HEK293 (cell line): ENCODE results near the gene SKOR1.

ENCODE experiments used
- CTCF ChIA-PET: fragments of 350-600 bp; formaldehyde crosslinking; extraction: SDS; loops from one replicate; lab custom pipeline; 2021; ENCODE audit warnings: antibody characterized with exemption; lab: Yijun Ruan, JAX
- POLR2A ChIA-PET: fragments of 300-600 bp; formaldehyde crosslinking; extraction: SDS; loops from one replicate; lab custom pipeline; 2020; ENCODE audit warnings: antibody characterized with exemption, inconsistent platforms; lab: Yijun Ruan, JAX
- H3K27ac ChIP-seq: fragments of 200-500 bp; sonication (Bioruptor generic); 2 replicates; pipeline ENCODE4 v1.5.1; 2014; ENCODE audit warnings: low read depth, low read length, control low read depth, inconsistent platforms; ENCODE audit errors: extremely low read depth
- H3K36me3 ChIP-seq, 2 experiments: fragments of 200-500 bp in 1 of 2; sonication (Bioruptor generic) in 1 of 2; 1 replicate in 1 of 2; 2 replicates in 1 of 2; pipeline ENCODE4 v1.5.1; 2014 to 2017; ENCODE audit warnings: inconsistent platforms in 2 of 2, low read length in 2 of 2; ENCODE audit not compliant: control insufficient read depth in 2 of 2, insufficient read depth in 1 of 2
- H3K4me1 ChIP-seq: fragments of 200-500 bp; sonication (Bioruptor generic); 2 replicates; pipeline ENCODE4 v1.5.1; 2014; ENCODE audit warnings: mild to moderate bottlenecking, low read length, inconsistent platforms; ENCODE audit not compliant: control insufficient read depth, insufficient read depth
- H3K4me3 ChIP-seq: 2 replicates; pipeline ENCODE4 v1.5.1; 2011; ENCODE audit warnings: low read depth, mild to moderate bottlenecking, control low read depth, low read length, moderate library complexity
- H3K9me3 ChIP-seq: fragments of 200-500 bp; sonication (Bioruptor generic); 2 replicates; pipeline ENCODE4 v1.5.1; 2014; ENCODE audit warnings: low read depth, low read length, inconsistent platforms; ENCODE audit not compliant: control insufficient read depth, insufficient read depth
- INSM2 ChIP-seq: fragments of 450-650 bp; formaldehyde crosslinking; IDR thresholded peaks from 2 replicates; pipeline ENCODE4 v1.5.1; 2016; ENCODE audit warnings: missing biosample characterization, missing genetic modification characterization
- KLF10 ChIP-seq: fragments of 450-650 bp; IDR thresholded peaks from 2 replicates; pipeline ENCODE4 v1.5.1; 2018; ENCODE audit warnings: missing biosample characterization, mild to moderate bottlenecking, missing genetic modification characterization
- PRDM6 ChIP-seq: fragments of 450-650 bp; formaldehyde crosslinking; IDR thresholded peaks from 2 replicates; pipeline ENCODE4 v1.5.1; 2017; ENCODE audit warnings: missing biosample characterization, missing genetic modification characterization
- YY1 ChIP-seq: fragments of 450-650 bp; formaldehyde crosslinking; IDR thresholded peaks from 2 replicates; pipeline ENCODE4 v1.5.1; 2018; ENCODE audit warnings: missing biosample characterization, missing genetic modification characterization
- ZBTB20 ChIP-seq: fragments of 450-650 bp; formaldehyde crosslinking; IDR thresholded peaks from 2 replicates; pipeline ENCODE4 v1.5.1; 2016; ENCODE audit warnings: missing biosample characterization, missing genetic modification characterization
- ZBTB48 ChIP-seq: fragments of 450-650 bp; formaldehyde crosslinking; IDR thresholded peaks from 2 replicates; pipeline ENCODE4 v1.5.1; 2016; ENCODE audit warnings: missing biosample characterization, missing genetic modification characterization
- ZBTB8A ChIP-seq: fragments of 450-650 bp; formaldehyde crosslinking; IDR thresholded peaks from 2 replicates; pipeline ENCODE4 v1.5.1; 2016; ENCODE audit warnings: missing biosample characterization, missing genetic modification characterization
- ZFP69B ChIP-seq: fragments of 450-650 bp; formaldehyde crosslinking; IDR thresholded peaks from 2 replicates; pipeline ENCODE4 v1.5.1; 2016; ENCODE audit warnings: missing biosample characterization, missing genetic modification characterization
- ZNF138 ChIP-seq: fragments of 450-650 bp; formaldehyde crosslinking; IDR thresholded peaks from 2 replicates; pipeline ENCODE4 v1.5.1; 2016; ENCODE audit warnings: missing biosample characterization, missing genetic modification characterization, borderline replicate concordance
- ZNF174 ChIP-seq: fragments of 450-650 bp; formaldehyde crosslinking; IDR thresholded peaks from 2 replicates; pipeline ENCODE4 v1.5.0; 2017; ENCODE audit warnings: missing biosample characterization, mild to moderate bottlenecking, missing genetic modification characterization
- ZNF175 ChIP-seq: fragments of 450-650 bp; formaldehyde crosslinking; IDR thresholded peaks from 2 replicates; pipeline ENCODE4 v1.5.1; 2016; ENCODE audit warnings: missing biosample characterization, missing genetic modification characterization
- ZNF302 ChIP-seq: fragments of 450-650 bp; formaldehyde crosslinking; IDR thresholded peaks from 2 replicates; pipeline ENCODE4 v1.5.1; 2016; ENCODE audit warnings: missing biosample characterization, missing genetic modification characterization, low read depth
- ZNF335 ChIP-seq: fragments of 450-650 bp; formaldehyde crosslinking; conservative IDR thresholded peaks from 2 replicates; pipeline ENCODE4 v1.5.1; 2016; ENCODE audit warnings: missing biosample characterization, missing genetic modification characterization
- ZNF362 ChIP-seq: fragments of 450-650 bp; formaldehyde crosslinking; IDR thresholded peaks from 2 replicates; pipeline ENCODE4 v1.5.1; 2016; ENCODE audit warnings: missing biosample characterization, missing genetic modification characterization
- ZNF600 ChIP-seq: fragments of 450-650 bp; formaldehyde crosslinking; IDR thresholded peaks from 2 replicates; pipeline ENCODE4 v1.5.1; 2016; ENCODE audit warnings: missing biosample characterization, missing genetic modification characterization
- ZNF623 ChIP-seq: fragments of 450-650 bp; formaldehyde crosslinking; IDR thresholded peaks from 2 replicates; pipeline ENCODE4 v1.5.1; 2016; ENCODE audit warnings: missing biosample characterization, missing genetic modification characterization
- ZNF660 ChIP-seq: fragments of 450-650 bp; IDR thresholded peaks from 2 replicates; pipeline ENCODE4 v1.5.1; 2018; ENCODE audit warnings: missing biosample characterization, mild to moderate bottlenecking, missing genetic modification characterization
- ZNF768 ChIP-seq: fragments of 450-650 bp; formaldehyde crosslinking; IDR thresholded peaks from 2 replicates; pipeline ENCODE4 v1.5.1; 2018; ENCODE audit warnings: missing biosample characterization, mild to moderate bottlenecking, missing genetic modification characterization
- ZNF776 ChIP-seq: fragments of 450-650 bp; formaldehyde crosslinking; IDR thresholded peaks from 2 replicates; pipeline ENCODE4 v1.5.0; 2017; ENCODE audit warnings: missing biosample characterization, missing genetic modification characterization, borderline replicate concordance
- TF ChIP-seq, protein P1 (sequence below): fragments of 450-650 bp; formaldehyde crosslinking; IDR thresholded peaks from 2 replicates; pipeline ENCODE4 v1.5.1; 2016; ENCODE audit warnings: missing biosample characterization, missing genetic modification characterization
- TF ChIP-seq, protein P2 (sequence below): fragments of 450-650 bp; formaldehyde crosslinking; conservative IDR thresholded peaks from 2 replicates; pipeline ENCODE4 v1.5.1; 2016; ENCODE audit warnings: low read depth, missing biosample characterization, missing genetic modification characterization

SKOR1 gene

DNA sequence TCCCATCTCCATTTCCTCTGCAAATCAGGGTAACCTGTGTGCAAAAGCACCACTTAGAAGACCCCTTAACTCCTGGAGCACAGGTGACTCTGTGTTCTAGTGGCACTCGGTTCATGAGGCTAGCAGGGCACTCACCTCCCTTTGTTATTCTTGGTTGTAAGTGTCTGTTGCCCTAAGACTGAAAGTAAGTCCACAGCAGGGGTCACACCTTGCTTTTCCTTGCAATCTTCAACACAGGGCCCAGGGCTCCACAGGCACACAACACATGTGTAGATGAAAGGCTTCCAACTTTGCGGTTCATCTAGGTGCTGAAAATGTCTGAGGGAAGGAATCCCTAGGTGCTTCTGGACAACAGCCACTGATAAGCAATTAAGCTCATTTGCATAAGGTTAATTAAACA, 11.6 kb downstream of the SKOR1 start:
- ChIA-PET CTCF (interaction anchor here (0.6 to 4.3 kb wide), 12 partner anchors 11 to 890 kb away, joined by 3 to 59 read pairs (median 3); no protein-coding TSS in a partner anchor), POLR2A (no interaction called here)
- Histone ChIP-seq H3K4me1 (no peaks in the 10 kb centered on the region; the same call in 1 of the 2 replicates), H3K9me3 (no peaks in the 10 kb centered on the region), H3K4me3 (no peak overlapping the region), H3K27ac (no peak overlapping the region), H3K36me3 (no peaks in the 10 kb centered on the region)
- no peak for TF ChIP-seq YY1 (tag by site-specific recombination)
- no peak for TF ChIP-seq KLF10 (tag by site-specific recombination)
- TF ChIP-seq ZBTB8A (tag by site-specific recombination), result no peak
- TF ChIP-seq ZNF138 (tag by site-specific recombination), result no peak
- TF ChIP-seq ZBTB20, result peak; percentile 77; the same call in 1 of the 2 replicates

DNA sequence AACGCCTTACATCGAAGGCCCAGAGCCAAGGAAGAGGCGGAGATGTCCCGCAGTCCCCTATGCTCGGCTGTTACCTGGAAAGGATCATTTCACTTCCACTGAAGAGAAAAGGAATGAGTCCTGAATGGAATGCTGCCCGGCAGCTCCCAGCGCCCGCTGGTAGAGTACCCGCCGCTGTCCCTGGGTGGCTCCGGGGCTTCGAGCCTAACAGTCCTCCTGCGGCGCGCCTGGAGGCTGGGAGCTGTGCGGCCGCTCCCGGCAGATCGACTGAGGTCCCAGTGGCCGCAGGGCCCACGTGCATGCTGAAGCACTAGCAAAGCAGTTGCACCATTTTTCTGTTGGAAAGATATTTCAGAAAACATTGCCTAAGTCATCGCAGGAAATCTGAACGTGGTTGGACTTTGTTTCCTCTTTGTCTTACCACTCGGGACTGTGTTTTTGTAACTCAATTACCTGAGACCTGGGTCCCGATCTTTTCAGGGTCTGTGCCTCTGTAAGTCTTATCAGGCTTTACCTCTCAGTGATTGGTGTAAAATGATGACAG, 13.6 kb downstream of the SKOR1 start:
- H3K4me3 ChIP-seq, result no peak overlapping the region
- TF ChIP-seq ZNF174 (no peak), ZNF768 (tag by site-specific recombination) (0 out of 2 replicates have a peak, but pooled peaks have one; percentile 13)
- H3K27ac ChIP-seq, result no peak overlapping the region
- H3K36me3 ChIP-seq, result no peaks in the 10 kb centered on the region
- ChIA-PET POLR2A (no interaction called here), CTCF (interaction anchor here (4.3 kb wide), 1 partner anchor 381 kb away, joined by 59 read pairs; no protein-coding TSS in a partner anchor)
- no peaks in the 10 kb centered on the region for H3K9me3 ChIP-seq
- no peaks in the 10 kb centered on the region; the same call in 1 of the 2 replicates for H3K4me1 ChIP-seq

DNA sequence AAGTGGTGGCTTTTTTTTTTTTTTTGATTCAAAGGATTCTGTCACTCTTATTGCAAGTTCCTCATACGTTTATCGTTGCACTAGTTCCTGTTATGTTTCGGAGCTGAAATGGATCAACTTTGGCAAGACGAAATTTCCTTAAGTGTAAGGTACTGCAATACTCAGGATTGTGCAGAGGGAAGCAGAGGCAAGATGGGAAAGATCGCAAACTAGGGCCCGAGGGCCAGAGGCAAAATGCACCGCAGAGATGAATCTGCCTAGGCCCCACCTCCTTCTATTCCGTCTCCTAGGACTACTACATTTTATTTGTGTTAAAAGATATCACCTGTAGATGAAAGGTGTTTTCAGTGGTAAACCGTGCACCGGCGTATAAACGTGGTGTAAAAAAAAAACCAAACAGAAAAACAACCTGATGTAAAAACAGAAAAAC, 14.2 kb downstream of the SKOR1 start:
- Histone ChIP-seq H3K4me1 (no peaks in the 10 kb centered on the region), H3K9me3 (no peaks in the 10 kb centered on the region), H3K4me3 (peak overlapping the region; percentile 35), H3K36me3 (no peaks in the 10 kb centered on the region), H3K27ac (0 out of 2 replicates have a peak overlapping the region, but pooled peaks have one; percentile 91)
- ChIA-PET CTCF (no interaction called here), POLR2A (no interaction called here)
- TF ChIP-seq ZBTB20, result 0 out of 2 replicates have a peak, but pooled peaks have one; percentile 8
- TF ChIP-seq ZNF362 (tag by site-specific recombination), result peak; percentile 68; the same call in 1 of the 2 replicates
- TF ChIP-seq ZNF776, result no peak
- TF ChIP-seq, protein P1, sequence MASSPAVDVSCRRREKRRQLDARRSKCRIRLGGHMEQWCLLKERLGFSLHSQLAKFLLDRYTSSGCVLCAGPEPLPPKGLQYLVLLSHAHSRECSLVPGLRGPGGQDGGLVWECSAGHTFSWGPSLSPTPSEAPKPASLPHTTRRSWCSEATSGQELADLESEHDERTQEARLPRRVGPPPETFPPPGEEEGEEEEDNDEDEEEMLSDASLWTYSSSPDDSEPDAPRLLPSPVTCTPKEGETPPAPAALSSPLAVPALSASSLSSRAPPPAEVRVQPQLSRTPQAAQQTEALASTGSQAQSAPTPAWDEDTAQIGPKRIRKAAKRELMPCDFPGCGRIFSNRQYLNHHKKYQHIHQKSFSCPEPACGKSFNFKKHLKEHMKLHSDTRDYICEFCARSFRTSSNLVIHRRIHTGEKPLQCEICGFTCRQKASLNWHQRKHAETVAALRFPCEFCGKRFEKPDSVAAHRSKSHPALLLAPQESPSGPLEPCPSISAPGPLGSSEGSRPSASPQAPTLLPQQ (tag by site-specific recombination), result peak; percentile 86; the same call in 1 of the 2 replicates
- peak; percentile 87 for TF ChIP-seq ZNF335 (tag by site-specific recombination)
- TF ChIP-seq, protein P2, sequence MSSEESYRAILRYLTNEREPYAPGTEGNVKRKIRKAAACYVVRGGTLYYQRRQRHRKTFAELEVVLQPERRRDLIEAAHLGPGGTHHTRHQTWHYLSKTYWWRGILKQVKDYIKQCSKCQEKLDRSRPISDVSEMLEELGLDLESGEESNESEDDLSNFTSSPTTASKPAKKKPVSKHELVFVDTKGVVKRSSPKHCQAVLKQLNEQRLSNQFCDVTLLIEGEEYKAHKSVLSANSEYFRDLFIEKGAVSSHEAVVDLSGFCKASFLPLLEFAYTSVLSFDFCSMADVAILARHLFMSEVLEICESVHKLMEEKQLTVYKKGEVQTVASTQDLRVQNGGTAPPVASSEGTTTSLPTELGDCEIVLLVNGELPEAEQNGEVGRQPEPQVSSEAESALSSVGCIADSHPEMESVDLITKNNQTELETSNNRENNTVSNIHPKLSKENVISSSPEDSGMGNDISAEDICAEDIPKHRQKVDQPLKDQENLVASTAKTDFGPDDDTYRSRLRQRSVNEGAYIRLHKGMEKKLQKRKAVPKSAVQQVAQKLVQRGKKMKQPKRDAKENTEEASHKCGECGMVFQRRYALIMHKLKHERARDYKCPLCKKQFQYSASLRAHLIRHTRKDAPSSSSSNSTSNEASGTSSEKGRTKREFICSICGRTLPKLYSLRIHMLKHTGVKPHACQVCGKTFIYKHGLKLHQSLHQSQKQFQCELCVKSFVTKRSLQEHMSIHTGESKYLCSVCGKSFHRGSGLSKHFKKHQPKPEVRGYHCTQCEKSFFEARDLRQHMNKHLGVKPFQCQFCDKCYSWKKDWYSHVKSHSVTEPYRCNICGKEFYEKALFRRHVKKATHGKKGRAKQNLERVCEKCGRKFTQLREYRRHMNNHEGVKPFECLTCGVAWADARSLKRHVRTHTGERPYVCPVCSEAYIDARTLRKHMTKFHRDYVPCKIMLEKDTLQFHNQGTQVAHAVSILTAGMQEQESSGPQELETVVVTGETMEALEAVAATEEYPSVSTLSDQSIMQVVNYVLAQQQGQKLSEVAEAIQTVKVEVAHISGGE (tag by site-specific recombination), result peak; percentile 11; the same call in 1 of the 2 replicates
- peak; percentile 84; the same call in 1 of the 2 replicates for TF ChIP-seq ZNF660 (tag by site-specific recombination)
- TF ChIP-seq ZBTB48 (tag by site-specific recombination), result peak; percentile 69
- TF ChIP-seq ZNF623 (tag by site-specific recombination), result no peak
- TF ChIP-seq YY1 (tag by site-specific recombination), result no peak; the same call in 1 of the 2 replicates
- no peak for TF ChIP-seq ZNF302 (tag by site-specific recombination)
- TF ChIP-seq INSM2 (tag by site-specific recombination), result 0 out of 2 replicates have a peak, but pooled peaks have one; percentile 42
- TF ChIP-seq PRDM6 (tag by site-specific recombination), result peak; percentile 48; the same call in 1 of the 2 replicates
- peak; percentile 79 for TF ChIP-seq ZFP69B (tag by site-specific recombination)
- peak; percentile 89 for TF ChIP-seq ZNF600 (tag by site-specific recombination)
- TF ChIP-seq ZNF175 (tag by site-specific recombination), result no peak
